Erythroblast (primary cell): ENCODE measurements around the gene RBFOX1.

Source experiments
- DNase-seq, 2 experiments: peaks; one replicate each; lab custom pipeline; 2025; lab: John Stamatoyannopoulos, UW
- GATA1 ChIP-seq: IDR thresholded peaks from 2 replicates; pipeline ENCODE4 v1.6.1; 2011; ENCODE audit warnings: low read depth, mild to moderate bottlenecking, control low read depth, low read length, moderate library complexity
- POLR2A ChIP-seq: IDR thresholded peaks from 2 replicates; pipeline ENCODE4 v1.6.1; 2011; ENCODE audit warnings: mild to moderate bottlenecking, low read length

Gene RBFOX1

GRCh38 chr16:7628981-7629380 is 296.3 kb downstream of the RBFOX1 start:
- TF ChIP-seq GATA1 (no peak), POLR2A (no peak)
- DNase-seq = no peak

- TF ChIP-seq GATA1 (no peak), POLR2A (no peak)
- no peak for DNase-seq
Measured at GRCh38 chr16:7629571-7629970, 296.9 kb downstream of the RBFOX1 start.

- DNase-seq = no peak
- no peak for TF ChIP-seq POLR2A
- TF ChIP-seq GATA1 = no peak
Measured at GRCh38 chr16:7637446-7637845, 304.8 kb downstream of the RBFOX1 start.

- DNase-seq = no peak
- no peak for TF ChIP-seq POLR2A
- no peak for TF ChIP-seq GATA1
Measured at GRCh38 chr16:7638306-7638705, 305.7 kb downstream of the RBFOX1 start.

- DNase-seq = no peak
Measured at GRCh38 chr16:7640334-7640733, 307.7 kb downstream of the RBFOX1 start.

GRCh38 chr16:7644176-7644575 is 311.5 kb downstream of the RBFOX1 start:
- TF ChIP-seq POLR2A (no peak), GATA1 (no peak)
- no peak for DNase-seq

More at GRCh38 chr16:7640334-7640733, 307.7 kb downstream of the RBFOX1 start:
- TF ChIP-seq GATA1 (no peak), POLR2A (no peak)

- TF ChIP-seq POLR2A (no peak), GATA1 (no peak)
Measured at GRCh38 chr16:7644811-7645210, 312.2 kb downstream of the RBFOX1 start.

GRCh38 chr16:7646821-7647500 is 314.3 kb downstream of the RBFOX1 start:
- DNase-seq = no peak
- TF ChIP-seq POLR2A (no peak), GATA1 (no peak)

More at GRCh38 chr16:7644811-7645210, 312.2 kb downstream of the RBFOX1 start:
- DNase-seq = no peak

- DNase-seq = no peak
- TF ChIP-seq POLR2A = no peak
- TF ChIP-seq GATA1 = no peak
Measured at GRCh38 chr16:7650431-7650830, 317.8 kb downstream of the RBFOX1 start.

GRCh38 chr16:7651803-7652570 is 319.3 kb downstream of the RBFOX1 start:
- TF ChIP-seq POLR2A = no peak
- TF ChIP-seq GATA1 = no peak
- no peak for DNase-seq

- DNase-seq = no peak
Measured at GRCh38 chr16:7653746-7654461, 321.3 kb downstream of the RBFOX1 start.

GRCh38 chr16:7675628-7676027 is 343.0 kb downstream of the RBFOX1 start:
- DNase-seq = no peak
- TF ChIP-seq GATA1 (no peak), POLR2A (no peak)

More at GRCh38 chr16:7653746-7654461, 321.3 kb downstream of the RBFOX1 start:
- TF ChIP-seq POLR2A (no peak), GATA1 (no peak)

- TF ChIP-seq GATA1 (no peak), POLR2A (no peak)
- DNase-seq = no peak
Measured at GRCh38 chr16:7680296-7680695, 347.7 kb downstream of the RBFOX1 start.

GRCh38 chr16:7688811-7689210 is 356.2 kb downstream of the RBFOX1 start:
- TF ChIP-seq GATA1 = no peak
- TF ChIP-seq POLR2A = no peak

More at GRCh38 chr16:7688811-7689210, 356.2 kb downstream of the RBFOX1 start:
- no peak for DNase-seq
